ENCODE data around the gene PGAP6.

- TF ChIP-seq CTCF (IDR thresholded peaks at IDR 0.05) (no peak), POLR2A (IDR thresholded peaks at IDR 0.05) (no peak)
These were observed 43.4 kb upstream of the PGAP6 start, which contains the start of gene RAB11FIP3 for GRCh38 chr16:425082-425718.
